Testis (tissue), 3 donors: Measurements from ENCODE around the gene GFOD1. TPM values are rescaled to one million over a fixed set of nuclear protein-coding genes. Genes with fewer than 3 reads are reported as not detected.

Experiments used
- DNase-seq: peaks from one replicate; pipeline ENCODE4 v3.0.0-alpha.2; 2019
- H3K27ac ChIP-seq, 2 donors: fragments of 200-600 bp; sonication (generic); one replicate each; pipeline ENCODE4 v1.5.1; 2019
- H3K27me3 ChIP-seq: fragments of 200-600 bp; sonication (generic); one replicate; pipeline ENCODE4 v1.5.1; 2019
- H3K36me3 ChIP-seq: fragments of 200-600 bp; sonication (generic); one replicate; pipeline ENCODE4 v1.5.1; 2017; ENCODE audit warnings: low read depth; ENCODE audit errors: missing control alignments
- H3K4me1 ChIP-seq: fragments of 200-600 bp; sonication (generic); one replicate; pipeline ENCODE4 v1.5.1; 2019
- H3K4me3 ChIP-seq, 2 donors: fragments of 200-600 bp; sonication (generic); one replicate each; pipeline ENCODE4 v1.5.1; 2017 to 2019
- H3K9me3 ChIP-seq: fragments of 200-600 bp; sonication (generic); one replicate; pipeline ENCODE4 v1.5.1; 2017
- POLR2A ChIP-seq: fragments of 450-650 bp; IDR thresholded peaks from one replicate; pipeline ENCODE4 v1.6.1; 2017; ENCODE audit warnings: antibody characterized with exemption, mild to moderate bottlenecking, moderate library complexity
- WGBS, 2 donors: methylation state at CpG; one replicate each; pipeline ENCODE4 v1.1.5; 2018; 5-methylcytosine and 5-hydroxymethylcytosine counted together
- intact Hi-C: fragments of 100-400 bp; cut with DNase I; formaldehyde crosslinking; loops from one replicate; pipeline ENCODE4 v1.15.1; 2023; ENCODE audit warnings: low total_unique reads
- polyA plus RNA-seq: library from polyadenylated mRNA; stranded (reverse); fragments of 350-450 nt; fragmentation: Illumina TruSeq; extraction: RNeasy Lipid Tissue Mini Kit (QIAGEN cat#74804); gene quantifications from one replicate; pipeline ENCODE4 v1.2.3, GENCODE V29; 2014; ENCODE audit warnings: low read depth, low replicate concordance; ENCODE audit not compliant: insufficient read depth
- total RNA-seq, 2 donors: library from RNA; depleted of rRNA; stranded (reverse); fragments of >200 nt; gene quantifications; one replicate each; pipeline ENCODE4 v1.2.3, GENCODE V29; 2016
- TF ChIP-seq, protein P1 (sequence below), 3 experiments: fragments of 450-650 bp in 2 of 3; fragments of 200-600 bp in 1 of 3; sonication (generic) in 1 of 3; IDR thresholded peaks; one replicate each; pipeline ENCODE4 v1.5.1; 2016 to 2019; ENCODE audit warnings: antibody characterized with exemption in 3 of 3, mild to moderate bottlenecking in 2 of 3, moderate library complexity in 1 of 3

Gene GFOD1
- total and polyA plus RNA-seq, 3 donors from 2014 or later, result 2.5 to 5.4 (median 5.0) TPM

DNA sequence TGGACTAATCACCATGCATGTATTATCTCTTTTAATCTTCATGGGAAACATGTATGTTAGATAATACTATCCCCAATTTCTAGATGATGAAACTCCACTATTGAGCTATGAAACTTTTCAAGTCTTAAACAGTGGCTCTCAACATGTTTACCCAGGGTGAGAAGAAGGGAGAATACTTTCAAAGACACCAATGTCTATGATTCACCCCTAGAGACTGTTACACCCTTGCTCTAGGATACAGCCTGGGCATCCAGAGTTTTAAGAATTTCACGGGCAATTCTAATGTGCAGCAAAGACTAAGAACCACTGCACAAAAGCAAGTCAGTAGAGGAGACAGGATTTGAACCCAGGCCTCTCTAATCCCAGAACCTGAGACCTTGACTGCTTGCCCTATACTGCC is 47.8 kb downstream of the GFOD1 start:
- H3K4me1 ChIP-seq, result peaks cover 4% of the 10 kb centered on the region
- 92 to 100% methylated on average over 1 of the region's 1 CpG for WGBS, 2 donors

DNA sequence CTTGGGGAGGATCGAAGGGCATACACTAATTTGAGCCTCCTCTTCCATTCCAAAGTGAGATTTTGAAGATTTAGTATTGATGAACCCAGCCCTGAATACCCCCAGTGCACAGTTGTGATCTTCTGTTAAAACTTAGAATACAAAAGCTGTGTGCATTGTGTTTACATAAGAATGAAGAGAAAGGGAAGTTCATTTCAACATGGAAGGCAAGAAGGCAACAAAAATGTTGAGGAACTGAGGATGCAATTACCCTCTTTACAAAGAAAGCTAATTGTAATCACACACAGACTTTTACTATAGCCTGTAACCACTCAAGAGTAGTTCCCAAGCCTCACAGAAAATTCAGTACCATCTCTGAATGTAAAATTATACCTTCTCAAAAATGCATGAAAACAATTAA is 49.3 kb downstream of the GFOD1 start:
- intact Hi-C loops, result no loop called here

More for the DNA sequence above, 47.8 kb downstream of the GFOD1 start:
- no peaks in the 10 kb centered on the region for H3K27me3 ChIP-seq
- no peak overlapping the region for H3K27ac ChIP-seq
- intact Hi-C loops, result no loop called here
- H3K4me3 ChIP-seq, result no peak overlapping the region
- H3K9me3 ChIP-seq, result no peaks in the 10 kb centered on the region
- TF ChIP-seq POLR2A, result no peak
- TF ChIP-seq, protein P1, sequence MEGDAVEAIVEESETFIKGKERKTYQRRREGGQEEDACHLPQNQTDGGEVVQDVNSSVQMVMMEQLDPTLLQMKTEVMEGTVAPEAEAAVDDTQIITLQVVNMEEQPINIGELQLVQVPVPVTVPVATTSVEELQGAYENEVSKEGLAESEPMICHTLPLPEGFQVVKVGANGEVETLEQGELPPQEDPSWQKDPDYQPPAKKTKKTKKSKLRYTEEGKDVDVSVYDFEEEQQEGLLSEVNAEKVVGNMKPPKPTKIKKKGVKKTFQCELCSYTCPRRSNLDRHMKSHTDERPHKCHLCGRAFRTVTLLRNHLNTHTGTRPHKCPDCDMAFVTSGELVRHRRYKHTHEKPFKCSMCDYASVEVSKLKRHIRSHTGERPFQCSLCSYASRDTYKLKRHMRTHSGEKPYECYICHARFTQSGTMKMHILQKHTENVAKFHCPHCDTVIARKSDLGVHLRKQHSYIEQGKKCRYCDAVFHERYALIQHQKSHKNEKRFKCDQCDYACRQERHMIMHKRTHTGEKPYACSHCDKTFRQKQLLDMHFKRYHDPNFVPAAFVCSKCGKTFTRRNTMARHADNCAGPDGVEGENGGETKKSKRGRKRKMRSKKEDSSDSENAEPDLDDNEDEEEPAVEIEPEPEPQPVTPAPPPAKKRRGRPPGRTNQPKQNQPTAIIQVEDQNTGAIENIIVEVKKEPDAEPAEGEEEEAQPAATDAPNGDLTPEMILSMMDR (IDR thresholded peaks at IDR 0.05), result no peak
- no peak for DNase-seq
- no peaks in the 10 kb centered on the region for H3K36me3 ChIP-seq

DNA sequence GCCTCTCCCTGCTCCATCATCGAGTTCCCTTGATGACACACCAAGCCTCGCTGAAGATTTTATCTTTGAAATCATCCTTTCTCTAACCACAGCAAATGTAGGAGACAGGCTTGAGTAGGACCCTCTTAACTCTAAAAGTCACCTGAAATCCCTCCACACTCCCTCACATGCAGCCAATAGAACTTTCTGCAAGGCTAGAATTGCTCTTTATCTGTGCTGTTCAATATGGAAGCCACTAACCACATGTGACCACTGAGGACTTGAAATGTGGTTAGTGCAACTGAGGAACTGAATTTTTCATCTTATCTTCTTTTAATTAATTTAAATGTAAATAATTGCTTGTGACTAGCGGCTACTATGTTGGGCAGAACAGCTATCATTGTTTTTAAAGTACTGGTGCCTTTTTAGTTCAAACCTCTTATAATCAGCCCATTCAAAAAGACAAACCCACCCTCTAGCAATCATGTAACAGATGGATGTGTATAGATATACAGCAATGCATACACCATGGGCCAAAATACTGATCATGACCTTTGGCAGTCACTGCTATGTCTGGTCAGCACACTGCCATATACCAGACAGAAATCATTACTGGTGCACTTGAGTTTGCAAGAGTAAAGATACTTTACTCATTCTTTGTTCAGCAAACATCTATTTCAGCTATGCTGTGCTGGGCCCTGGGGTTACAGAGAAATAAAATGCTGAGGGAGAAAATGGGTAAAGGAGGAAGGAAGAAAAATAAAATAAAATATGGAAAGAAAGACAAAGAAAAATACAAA is 50.0 kb downstream of the GFOD1 start:
- no peak for TF ChIP-seq POLR2A
- TF ChIP-seq, protein P1 (IDR thresholded peaks at IDR 0.05), result no peak
- WGBS, 2 donors, result 92 to 94% methylated on average over 3 of the region's 3 CpGs
- peaks cover 4% of the 10 kb centered on the region for H3K4me1 ChIP-seq

More for the DNA sequence above, 49.3 kb downstream of the GFOD1 start:
- H3K27me3 ChIP-seq, result no peaks in the 10 kb centered on the region
- no peak for DNase-seq
- no peaks in the 10 kb centered on the region for H3K36me3 ChIP-seq
- WGBS, 2 donors, result 94 to 95% methylated on average over 1 of the region's 1 CpG
- no peak overlapping the region for H3K4me3 ChIP-seq
- no peak overlapping the region for H3K27ac ChIP-seq
- H3K4me1 ChIP-seq, result peaks cover 4% of the 10 kb centered on the region
- H3K9me3 ChIP-seq, result no peaks in the 10 kb centered on the region
- TF ChIP-seq, protein P1 (IDR thresholded peaks at IDR 0.05), result no peak
- no peak for TF ChIP-seq POLR2A

DNA sequence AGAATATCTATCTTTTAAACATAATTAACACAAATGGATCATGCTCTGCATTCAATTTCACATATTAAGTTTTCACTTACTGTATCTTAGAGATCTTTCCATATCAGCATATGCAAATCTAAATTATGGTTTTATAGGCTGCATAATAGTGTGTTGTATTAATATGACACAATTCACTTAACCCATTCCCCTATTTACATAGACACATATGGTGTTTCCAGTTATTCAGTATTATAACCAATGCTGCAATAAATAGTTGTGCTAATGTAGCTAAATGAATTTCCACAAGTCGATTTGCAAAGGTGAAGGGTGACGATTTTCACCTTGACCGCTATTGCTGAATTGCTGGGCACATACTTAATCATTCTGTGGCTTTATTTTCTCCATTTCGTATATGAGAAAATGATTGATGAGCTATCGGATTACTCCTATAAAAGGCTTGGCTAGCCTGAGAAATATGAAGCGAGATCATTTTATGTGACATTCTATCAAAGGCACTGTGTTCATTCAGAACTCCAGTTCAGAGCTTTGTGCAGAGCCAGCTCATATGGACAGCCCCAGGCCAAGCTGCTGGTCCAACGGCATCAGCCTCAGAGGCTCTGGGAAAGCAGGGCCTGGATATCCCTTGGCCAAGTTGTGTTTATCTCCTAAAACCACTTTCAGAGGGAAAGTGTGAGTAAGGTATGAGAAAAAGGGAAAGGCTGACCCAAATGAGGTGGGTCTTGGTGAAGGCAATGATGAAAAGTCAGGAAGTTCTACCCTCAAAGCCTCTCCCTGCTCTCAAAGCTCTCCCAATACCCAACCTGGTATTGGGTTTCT is 50.8 kb downstream of the GFOD1 start:
- 94 to 97% methylated on average over 7 of the region's 7 CpGs for WGBS, 2 donors
- no peak for DNase-seq

More for the DNA sequence above, 50.0 kb downstream of the GFOD1 start:
- H3K9me3 ChIP-seq, result no peaks in the 10 kb centered on the region
- intact Hi-C loops, result no loop called here
- H3K36me3 ChIP-seq, result no peaks in the 10 kb centered on the region
- H3K27ac ChIP-seq, result no peak overlapping the region
- no peak for DNase-seq
- H3K27me3 ChIP-seq, result no peaks in the 10 kb centered on the region
- H3K4me3 ChIP-seq, result no peak overlapping the region

More for the DNA sequence above, 50.8 kb downstream of the GFOD1 start:
- Histone ChIP-seq H3K36me3 (no peaks in the 10 kb centered on the region), H3K4me1 (peaks cover 4% of the 10 kb centered on the region), H3K27ac (no peak overlapping the region), H3K27me3 (no peaks in the 10 kb centered on the region), H3K9me3 (no peaks in the 10 kb centered on the region), H3K4me3 (no peak overlapping the region)
- TF ChIP-seq POLR2A, result no peak
- TF ChIP-seq, protein P1 (IDR thresholded peaks at IDR 0.05), result no peak
- intact Hi-C loops, result no loop called here
